Liver (tissue), 9 donors: ENCODE data around the gene ITGA8. TPM values are rescaled to one million over a fixed set of nuclear protein-coding genes. Genes with fewer than 3 reads are reported as not detected.

Experiments used
- DNase-seq: peaks from one replicate; pipeline ENCODE4 v3.0.0-alpha.2; 2017; ENCODE audit warnings: low spot score
- H3K27ac ChIP-seq, 2 donors: one replicate each; pipeline ENCODE4 v1.7.0; 2013; ENCODE audit warnings: inconsistent platforms in 2 of 2, low read length in 2 of 2, control low read depth in 1 of 2, low read depth in 1 of 2, mild to moderate bottlenecking in 1 of 2
- H3K27me3 ChIP-seq, 4 donors: one replicate each; pipeline versions ENCODE4 v1.6.1 to v1.7.0; 2013; ENCODE audit warnings: low read length in 3 of 4, inconsistent platforms in 1 of 4, mild to moderate bottlenecking in 1 of 4, moderate library complexity in 1 of 4; ENCODE audit not compliant: control insufficient read depth in 4 of 4, insufficient read depth in 4 of 4
- H3K36me3 ChIP-seq, 4 donors: one replicate each; pipeline versions ENCODE4 v1.6.1 to v1.7.0; 2013; ENCODE audit warnings: low read length in 3 of 4, mild to moderate bottlenecking in 3 of 4, low read depth in 1 of 4, moderate library complexity in 1 of 4; ENCODE audit not compliant: control insufficient read depth in 4 of 4, insufficient read depth in 3 of 4
- H3K4me1 ChIP-seq, 4 donors: one replicate each; pipeline versions ENCODE4 v1.6.1 to v1.7.0; 2013; ENCODE audit warnings: low read length in 3 of 4, mild to moderate bottlenecking in 3 of 4, moderate library complexity in 1 of 4; ENCODE audit not compliant: control insufficient read depth in 4 of 4, insufficient read depth in 4 of 4
- H3K4me3 ChIP-seq, 3 donors: one replicate each; pipeline versions ENCODE4 v1.6.1 to v1.7.0; 2013; ENCODE audit warnings: low read length in 3 of 3, control low read depth in 1 of 3, low read depth in 1 of 3, mild to moderate bottlenecking in 1 of 3
- H3K9ac ChIP-seq, 2 donors: one replicate each; pipeline ENCODE4 v1.7.0; 2013; ENCODE audit warnings: low read length in 2 of 2, mild to moderate bottlenecking in 2 of 2, moderate library complexity in 2 of 2, control low read depth in 1 of 2, low read depth in 1 of 2
- H3K9me3 ChIP-seq, 4 donors: one replicate each; pipeline versions ENCODE4 v1.6.1 to v1.7.0; 2013; ENCODE audit warnings: low read length in 3 of 4; ENCODE audit not compliant: control insufficient read depth in 4 of 4
- EGR1 ChIP-seq, 2 donors: IDR thresholded peaks; 2 replicates each; pipeline ENCODE4 v1.6.1; 2016 to 2018; ENCODE audit warnings: antibody characterized with exemption in 2 of 2, low read depth in 2 of 2
- GABPA ChIP-seq, 2 donors: IDR thresholded peaks in 1 of 2; conservative IDR thresholded peaks in 1 of 2; 2 replicates each; pipeline ENCODE4 v1.6.1; 2016; ENCODE audit warnings: antibody characterized with exemption in 2 of 2, mild to moderate bottlenecking in 1 of 2, moderate library complexity in 1 of 2
- HNF4G ChIP-seq: IDR thresholded peaks from 2 replicates; pipeline ENCODE4 v1.6.1; 2016; ENCODE audit warnings: antibody characterized with exemption
- RAD21 ChIP-seq, 2 donors: IDR thresholded peaks; 2 replicates each; pipeline ENCODE4 v1.6.1; 2016; ENCODE audit warnings: antibody characterized with exemption in 2 of 2, mild to moderate bottlenecking in 2 of 2
- REST ChIP-seq: IDR thresholded peaks from 2 replicates; pipeline ENCODE4 v1.6.1; 2016; ENCODE audit warnings: antibody characterized with exemption, mild to moderate bottlenecking
- TAF1 ChIP-seq: conservative IDR thresholded peaks from 2 replicates; pipeline ENCODE4 v1.6.1; 2016; ENCODE audit warnings: antibody characterized with exemption, mild to moderate bottlenecking
- WGBS: extraction: QIAGEN DNeasy Blood & Tissue Kit; methylation state at CpG from one replicate; pipeline ENCODE4 v1.1.7; 2013; 5-methylcytosine and 5-hydroxymethylcytosine counted together
- polyA plus RNA-seq, 2 donors: library from polyadenylated mRNA; stranded (reverse) in 1 of 2; unstranded in 1 of 2; fragments of 200-250 nt in 1 of 2; fragments of >200 nt in 1 of 2; fragmentation: Nextera tagmentation in 1 of 2; extraction: Ambion mirVana in 1 of 2; gene quantifications; one replicate each; pipeline versions ENCODE4 v1.2.1 to v1.2.3, GENCODE V29; 2013 to 2015
- total RNA-seq, 2 donors: library from RNA; depleted of rRNA; stranded (reverse); fragments of >200 nt; gene quantifications; one replicate each; pipeline ENCODE4 v1.2.3, GENCODE V29; 2014
- donor health status: healthy.
- donor health status: healthy.
- donor health status: healthy.
- donor health status: healthy.
- donor health status: healthy.

Gene ITGA8
- total and polyA plus RNA-seq, 4 donors = 0.06 to 1.0 (median 0.60) TPM

GRCh38 chr10:15504101-15504840 lies 215.5 kb downstream of the ITGA8 start:
- no peak overlapping the region for H3K4me3 ChIP-seq
- H3K4me1 ChIP-seq = no peaks in the 10 kb centered on the region
- TF ChIP-seq GABPA (IDR thresholded peaks at IDR 0.05 in 1 of 2, conservative IDR thresholded peaks at IDR 0.05 in 1 of 2) (no peak), REST (no peak)
- H3K27ac ChIP-seq = no peak overlapping the region
- H3K9ac ChIP-seq = no peak overlapping the region
- no peaks in the 10 kb centered on the region for H3K36me3 ChIP-seq
- DNase-seq = no peak
- no peaks in the 10 kb centered on the region for H3K27me3 ChIP-seq
- H3K9me3 ChIP-seq = peaks cover 0 to 3% (median under 1%) of the 10 kb centered on the region in 4 donors
- WGBS = 59% methylated on average over 10 of the region's 10 CpGs

- no peak for DNase-seq
- Histone ChIP-seq H3K4me1 (no peaks in the 10 kb centered on the region), H3K36me3 (no peaks in the 10 kb centered on the region), H3K4me3 (no peak overlapping the region), H3K9me3 (peaks cover 0 to 6% (median under 1%) of the 10 kb centered on the region in 4 donors), H3K27me3 (peaks cover 0 to 3% (median under 1%) of the 10 kb centered on the region in 4 donors), H3K9ac (no peak overlapping the region), H3K27ac (no peak overlapping the region)
- TF ChIP-seq RAD21 (IDR thresholded peaks at IDR 0.05) (no peak), HNF4G (no peak), TAF1 (no peak), EGR1 (IDR thresholded peaks at IDR 0.05; ENCODE audit: low read depth in 2 of 2) (no peak), REST (no peak)
- WGBS = 63% methylated on average over 4 of the region's 4 CpGs
Measured at GRCh38 chr10:15494850-15495506, 224.7 kb downstream of the ITGA8 start.
